HCT116 (cell line): Measurements from ENCODE around the gene CGB1.

Experiments used
- CEBPB ChIP-seq: IDR thresholded peaks from 2 replicates; pipeline ENCODE4 v1.6.1; 2012; ENCODE audit warnings: low read depth
- EZH2 ChIP-seq: fragments of 200-600 bp; sonication (generic); IDR thresholded peaks from 2 replicates; pipeline ENCODE4 v1.6.1; 2017; ENCODE audit warnings: antibody characterized with exemption, mixed run types
- EZH2phosphoT487 ChIP-seq: fragments of 200-600 bp; IDR thresholded peaks from 2 replicates; pipeline ENCODE4 v1.6.1; 2018; ENCODE audit warnings: antibody characterized with exemption, borderline replicate concordance
- POLR2AphosphoS5 ChIP-seq: IDR thresholded peaks from 2 replicates; pipeline ENCODE4 v1.6.1; 2011; ENCODE audit warnings: mild to moderate bottlenecking, low read depth, low read length, moderate library complexity
- RAD21 ChIP-seq: IDR thresholded peaks from 2 replicates; pipeline ENCODE4 v1.6.1; 2012; ENCODE audit warnings: low read depth, mild to moderate bottlenecking
- ZNF274 ChIP-seq: fragments of 200-500 bp; sonication (Bioruptor generic); IDR thresholded peaks from 2 replicates; pipeline ENCODE4 v1.6.1; 2014; ENCODE audit warnings: mild to moderate bottlenecking, low read depth, low read length, inconsistent platforms
- TF ChIP-seq, protein P1 (sequence below), 3 experiments: fragments of 200-600 bp in 1 of 3; sonication (generic) in 1 of 3; IDR thresholded peaks in 2 of 3; conservative IDR thresholded peaks in 1 of 3; 2 replicates each; pipeline ENCODE4 v1.5.1; 2012 to 2017; ENCODE audit warnings: low read depth in 2 of 3, low read length in 2 of 3, antibody characterized with exemption in 1 of 3, borderline replicate concordance in 1 of 3, control low read depth in 1 of 3, mild to moderate bottlenecking in 1 of 3, mixed read lengths in 1 of 3, mixed run types in 1 of 3, moderate library complexity in 1 of 3; ENCODE audit not compliant: insufficient read depth in 1 of 3
- TF ChIP-seq, protein P2 (sequence below): IDR thresholded peaks from 2 replicates; pipeline ENCODE4 v1.6.1; 2012
- TF ChIP-seq, protein P3 (sequence below): IDR thresholded peaks from 2 replicates; pipeline ENCODE4 v1.6.1; 2012

DNA sequence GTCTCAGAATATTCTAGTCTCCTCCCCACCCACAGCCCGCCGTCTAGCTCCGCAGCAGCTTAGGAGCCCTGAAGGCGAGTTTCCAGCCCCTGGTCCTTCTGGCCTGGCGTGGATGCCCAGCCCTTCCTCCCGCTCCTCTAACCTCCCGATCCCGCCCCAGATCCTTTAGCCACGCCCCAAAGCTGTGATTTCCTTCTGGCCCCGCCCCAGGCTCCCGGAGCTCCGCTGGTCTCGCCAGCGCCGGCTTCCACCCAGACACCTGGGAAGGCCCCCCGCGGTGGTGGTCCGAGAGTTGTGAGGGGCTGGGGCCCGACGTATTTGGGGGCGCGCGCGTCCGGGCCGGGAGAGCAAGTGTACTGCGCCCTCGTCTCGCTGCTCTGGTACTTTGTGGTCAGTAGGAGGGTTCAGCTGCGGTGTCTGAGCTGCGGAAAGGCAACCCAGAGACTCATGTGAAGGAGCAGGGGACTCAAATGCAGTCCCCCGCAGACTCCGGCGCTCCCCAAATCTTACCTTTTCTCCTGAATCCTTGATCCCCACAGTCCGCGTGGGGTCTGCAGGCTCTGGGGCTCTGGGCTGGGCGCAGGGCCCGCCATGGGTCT lies 21.0 kb upstream of the CGB1 start, which contains the start of gene CGB7:
- TF ChIP-seq, protein P1, sequence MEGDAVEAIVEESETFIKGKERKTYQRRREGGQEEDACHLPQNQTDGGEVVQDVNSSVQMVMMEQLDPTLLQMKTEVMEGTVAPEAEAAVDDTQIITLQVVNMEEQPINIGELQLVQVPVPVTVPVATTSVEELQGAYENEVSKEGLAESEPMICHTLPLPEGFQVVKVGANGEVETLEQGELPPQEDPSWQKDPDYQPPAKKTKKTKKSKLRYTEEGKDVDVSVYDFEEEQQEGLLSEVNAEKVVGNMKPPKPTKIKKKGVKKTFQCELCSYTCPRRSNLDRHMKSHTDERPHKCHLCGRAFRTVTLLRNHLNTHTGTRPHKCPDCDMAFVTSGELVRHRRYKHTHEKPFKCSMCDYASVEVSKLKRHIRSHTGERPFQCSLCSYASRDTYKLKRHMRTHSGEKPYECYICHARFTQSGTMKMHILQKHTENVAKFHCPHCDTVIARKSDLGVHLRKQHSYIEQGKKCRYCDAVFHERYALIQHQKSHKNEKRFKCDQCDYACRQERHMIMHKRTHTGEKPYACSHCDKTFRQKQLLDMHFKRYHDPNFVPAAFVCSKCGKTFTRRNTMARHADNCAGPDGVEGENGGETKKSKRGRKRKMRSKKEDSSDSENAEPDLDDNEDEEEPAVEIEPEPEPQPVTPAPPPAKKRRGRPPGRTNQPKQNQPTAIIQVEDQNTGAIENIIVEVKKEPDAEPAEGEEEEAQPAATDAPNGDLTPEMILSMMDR (IDR thresholded peaks at IDR 0.05 in 2 of 3, conservative IDR thresholded peaks at IDR 0.05 in 1 of 3; ENCODE audit: borderline replicate concordance in 1 of 3, insufficient read depth in 1 of 3, low read depth in 2 of 3, low read length in 2 of 3), result no peak
- TF ChIP-seq, protein P2, sequence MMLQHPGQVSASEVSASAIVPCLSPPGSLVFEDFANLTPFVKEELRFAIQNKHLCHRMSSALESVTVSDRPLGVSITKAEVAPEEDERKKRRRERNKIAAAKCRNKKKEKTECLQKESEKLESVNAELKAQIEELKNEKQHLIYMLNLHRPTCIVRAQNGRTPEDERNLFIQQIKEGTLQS, result no peak
- peak; percentile 63; the same call in 1 of the 2 replicates for TF ChIP-seq POLR2AphosphoS5
- TF ChIP-seq EZH2, result no peak
- TF ChIP-seq EZH2phosphoT487, result no peak
- TF ChIP-seq RAD21, result no peak
- no peak for TF ChIP-seq ZNF274
- TF ChIP-seq CEBPB, result no peak
- TF ChIP-seq, protein P3, sequence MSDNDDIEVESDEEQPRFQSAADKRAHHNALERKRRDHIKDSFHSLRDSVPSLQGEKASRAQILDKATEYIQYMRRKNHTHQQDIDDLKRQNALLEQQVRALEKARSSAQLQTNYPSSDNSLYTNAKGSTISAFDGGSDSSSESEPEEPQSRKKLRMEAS, result no peak; the same call in 1 of the 2 replicates
